ENCODE results near the gene TGM5. TPM values are rescaled to one million over a fixed set of nuclear protein-coding genes. Genes with fewer than 3 reads are reported as not detected.

TGM5 gene
- total and polyA plus RNA-seq, 2 experiments from 2014 or later: not detected

DNA sequence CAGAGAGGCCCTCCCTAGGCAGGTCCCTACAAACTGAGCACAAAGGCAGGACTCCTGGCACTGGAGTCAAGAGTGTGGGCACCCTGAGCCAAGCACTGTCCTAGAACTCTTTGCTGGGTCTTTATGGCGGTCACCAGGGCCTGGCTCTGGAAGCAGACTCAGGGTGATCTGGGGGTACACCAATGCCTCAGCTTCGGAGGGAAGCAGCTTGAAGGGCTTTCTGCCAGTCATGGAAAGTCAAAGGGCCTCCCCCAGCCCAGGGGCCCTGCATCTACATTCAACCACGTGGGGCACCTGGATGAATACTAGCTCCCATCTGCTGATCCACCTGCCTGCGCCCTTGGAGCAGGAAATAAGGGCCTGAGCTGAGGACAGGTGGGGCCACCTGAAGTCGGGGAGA, 53.3 kb downstream of the TGM5 start:
- Histone ChIP-seq H3K4me2 (no peak overlapping the region), H3K79me2 (no peaks in the 10 kb centered on the region), H3K4me3 (no peak overlapping the region), H3K9me3 (ENCODE audit: low read depth) (no peaks in the 10 kb centered on the region), H4K20me1 (ENCODE audit: insufficient read depth, poor library complexity, severe bottlenecking) (no peaks in the 10 kb centered on the region), H3K27me3 (no peaks in the 10 kb centered on the region), H3K27ac (no peak overlapping the region), H2AFZ (no peak overlapping the region), H3K4me1 (ENCODE audit: insufficient read depth) (no peaks in the 10 kb centered on the region), H3K36me3 (replicated peaks; ENCODE audit: insufficient read depth, low read depth) (no peaks in the 10 kb centered on the region), H3K9me2 (replicated peaks; ENCODE audit: insufficient read depth) (no peaks in the 10 kb centered on the region)
- no peak for TF ChIP-seq EZH2phosphoT487 (IDR thresholded peaks at IDR 0.05; ENCODE audit: low read depth, severe bottlenecking, unreplicated experiment)
- TF ChIP-seq, protein P1, sequence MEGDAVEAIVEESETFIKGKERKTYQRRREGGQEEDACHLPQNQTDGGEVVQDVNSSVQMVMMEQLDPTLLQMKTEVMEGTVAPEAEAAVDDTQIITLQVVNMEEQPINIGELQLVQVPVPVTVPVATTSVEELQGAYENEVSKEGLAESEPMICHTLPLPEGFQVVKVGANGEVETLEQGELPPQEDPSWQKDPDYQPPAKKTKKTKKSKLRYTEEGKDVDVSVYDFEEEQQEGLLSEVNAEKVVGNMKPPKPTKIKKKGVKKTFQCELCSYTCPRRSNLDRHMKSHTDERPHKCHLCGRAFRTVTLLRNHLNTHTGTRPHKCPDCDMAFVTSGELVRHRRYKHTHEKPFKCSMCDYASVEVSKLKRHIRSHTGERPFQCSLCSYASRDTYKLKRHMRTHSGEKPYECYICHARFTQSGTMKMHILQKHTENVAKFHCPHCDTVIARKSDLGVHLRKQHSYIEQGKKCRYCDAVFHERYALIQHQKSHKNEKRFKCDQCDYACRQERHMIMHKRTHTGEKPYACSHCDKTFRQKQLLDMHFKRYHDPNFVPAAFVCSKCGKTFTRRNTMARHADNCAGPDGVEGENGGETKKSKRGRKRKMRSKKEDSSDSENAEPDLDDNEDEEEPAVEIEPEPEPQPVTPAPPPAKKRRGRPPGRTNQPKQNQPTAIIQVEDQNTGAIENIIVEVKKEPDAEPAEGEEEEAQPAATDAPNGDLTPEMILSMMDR (IDR thresholded peaks at IDR 0.05; ENCODE audit: poor library complexity): no peak
- no peak for TF ChIP-seq EZH2 (IDR thresholded peaks at IDR 0.05; ENCODE audit: borderline replicate concordance)
- no peak for DNase-seq (ENCODE audit: low spot score)
- 71% methylated on average over 5 of the region's 5 CpGs for WGBS (ENCODE audit: low lambda C conversion rate, missing lambda C conversion rate)

DNA sequence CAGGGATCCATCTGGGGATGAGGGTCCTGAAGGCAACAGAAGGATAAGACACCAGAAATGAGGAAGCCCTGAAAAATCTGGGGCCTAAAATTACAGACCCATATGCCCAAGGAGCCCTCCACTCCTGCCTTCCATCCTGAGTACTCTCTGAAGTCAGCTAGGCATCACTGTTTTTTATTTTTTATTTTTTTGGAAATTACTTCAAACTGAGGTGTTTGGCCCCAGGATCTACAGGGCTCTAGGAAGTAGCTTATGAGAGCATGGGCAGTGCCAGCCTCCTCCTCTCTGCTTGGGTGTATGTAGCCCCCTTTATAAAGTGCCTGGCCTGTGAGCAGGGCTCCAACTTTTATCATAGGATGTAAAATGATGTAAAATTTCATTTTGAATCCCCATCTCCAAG, 53.8 kb downstream of the TGM5 start:
- Histone ChIP-seq H3K9me3 (ENCODE audit: low read depth) (no peaks in the 10 kb centered on the region), H3K4me3 (no peak overlapping the region), H3K27me3 (no peaks in the 10 kb centered on the region), H3K36me3 (replicated peaks; ENCODE audit: insufficient read depth, low read depth) (no peaks in the 10 kb centered on the region), H4K20me1 (ENCODE audit: insufficient read depth, poor library complexity, severe bottlenecking) (no peaks in the 10 kb centered on the region), H3K9me2 (replicated peaks; ENCODE audit: insufficient read depth) (no peaks in the 10 kb centered on the region), H3K4me2 (no peak overlapping the region), H3K4me1 (ENCODE audit: insufficient read depth) (no peaks in the 10 kb centered on the region), H3K79me2 (no peaks in the 10 kb centered on the region), H2AFZ (no peak overlapping the region), H3K27ac (no peak overlapping the region)
- DNase-seq (ENCODE audit: low spot score): no peak
- TF ChIP-seq EZH2 (IDR thresholded peaks at IDR 0.05; ENCODE audit: borderline replicate concordance) (no peak), EZH2phosphoT487 (IDR thresholded peaks at IDR 0.05; ENCODE audit: low read depth, severe bottlenecking, unreplicated experiment) (no peak)
- TF ChIP-seq, protein P1 (IDR thresholded peaks at IDR 0.05; ENCODE audit: poor library complexity): no peak

DNA sequence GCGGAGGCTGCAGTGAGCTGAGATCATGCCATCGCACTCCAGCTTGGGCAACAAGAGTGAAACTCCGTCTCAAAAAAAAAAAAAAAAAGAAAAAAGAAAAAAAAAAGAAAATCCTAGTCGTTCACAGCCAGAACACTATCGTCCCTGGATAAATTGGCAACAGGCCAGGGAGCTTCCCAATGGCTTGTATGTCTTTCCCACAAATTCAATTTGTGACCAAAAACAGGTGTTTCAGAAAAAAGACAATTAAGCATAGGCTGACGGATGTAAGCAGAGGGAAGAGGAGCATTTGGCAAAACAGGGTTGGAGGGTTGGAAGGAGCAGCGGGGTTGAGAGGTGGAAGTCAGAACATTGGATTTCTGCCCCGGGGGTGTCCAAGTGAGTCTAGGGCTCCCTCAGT, 54.4 kb downstream of the TGM5 start:
- no peak overlapping the region for H3K4me2 ChIP-seq
- no peaks in the 10 kb centered on the region for H3K79me2 ChIP-seq
- 83% methylated on average over 8 of the region's 8 CpGs for WGBS (ENCODE audit: low lambda C conversion rate, missing lambda C conversion rate)
- H3K4me1 ChIP-seq (ENCODE audit: insufficient read depth): no peaks in the 10 kb centered on the region
- H3K27ac ChIP-seq: no peak overlapping the region
- H3K27me3 ChIP-seq: no peaks in the 10 kb centered on the region
- H3K9me2 ChIP-seq (replicated peaks; ENCODE audit: insufficient read depth): no peaks in the 10 kb centered on the region
- H4K20me1 ChIP-seq (ENCODE audit: insufficient read depth, poor library complexity, severe bottlenecking): no peaks in the 10 kb centered on the region
- no peaks in the 10 kb centered on the region for H3K9me3 ChIP-seq (ENCODE audit: low read depth)
- TF ChIP-seq EZH2phosphoT487 (IDR thresholded peaks at IDR 0.05; ENCODE audit: low read depth, severe bottlenecking, unreplicated experiment): no peak
- TF ChIP-seq, protein P1 (IDR thresholded peaks at IDR 0.05; ENCODE audit: poor library complexity): no peak
- no peak for TF ChIP-seq EZH2 (IDR thresholded peaks at IDR 0.05; ENCODE audit: borderline replicate concordance)
- H3K4me3 ChIP-seq: no peak overlapping the region
- H3K36me3 ChIP-seq (replicated peaks; ENCODE audit: insufficient read depth, low read depth): no peaks in the 10 kb centered on the region
- no peak overlapping the region for H2AFZ ChIP-seq
- no peak for DNase-seq (ENCODE audit: low spot score)

DNA sequence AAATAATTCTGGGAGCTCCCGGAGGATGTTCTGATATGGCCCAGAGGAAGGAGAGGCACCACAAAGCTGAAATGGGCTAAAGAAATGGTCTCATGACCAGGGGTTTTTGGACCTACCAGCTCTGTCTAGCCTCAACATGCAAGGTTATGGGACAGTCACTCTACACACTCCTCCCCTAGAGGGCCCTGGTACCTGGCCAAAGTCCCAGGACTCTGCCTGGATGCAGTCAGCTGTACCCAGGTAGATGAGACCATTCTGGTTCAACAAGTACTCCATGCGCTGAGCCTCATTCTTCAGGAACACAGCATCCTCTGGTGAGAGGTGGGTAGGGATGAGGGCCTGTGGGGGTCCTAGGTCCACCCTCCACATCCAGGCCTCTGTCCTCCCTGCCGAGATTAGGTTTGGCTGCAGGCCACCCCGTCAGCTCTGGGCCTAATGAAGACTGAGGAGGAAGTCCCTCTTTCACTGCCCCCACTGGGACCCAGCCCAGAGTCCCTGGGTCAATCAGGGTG, 55.4 kb downstream of the TGM5 start:
- WGBS (ENCODE audit: low lambda C conversion rate, missing lambda C conversion rate): 89% methylated on average over 4 of the region's 4 CpGs
- TF ChIP-seq, protein P1 (IDR thresholded peaks at IDR 0.05; ENCODE audit: poor library complexity): no peak
- no peak for TF ChIP-seq EZH2 (IDR thresholded peaks at IDR 0.05; ENCODE audit: borderline replicate concordance)
- no peak for TF ChIP-seq EZH2phosphoT487 (IDR thresholded peaks at IDR 0.05; ENCODE audit: low read depth, severe bottlenecking, unreplicated experiment)

More for the DNA sequence above, 55.4 kb downstream of the TGM5 start:
- Histone ChIP-seq H3K4me1 (ENCODE audit: insufficient read depth) (no peaks in the 10 kb centered on the region), H3K4me3 (no peak overlapping the region), H3K9me3 (ENCODE audit: low read depth) (no peaks in the 10 kb centered on the region), H3K79me2 (no peaks in the 10 kb centered on the region), H3K27ac (no peak overlapping the region), H4K20me1 (ENCODE audit: insufficient read depth, poor library complexity, severe bottlenecking) (no peaks in the 10 kb centered on the region), H3K4me2 (no peak overlapping the region), H3K9me2 (replicated peaks; ENCODE audit: insufficient read depth) (no peaks in the 10 kb centered on the region), H3K36me3 (replicated peaks; ENCODE audit: insufficient read depth, low read depth) (no peaks in the 10 kb centered on the region), H2AFZ (no peak overlapping the region), H3K27me3 (no peaks in the 10 kb centered on the region)
- no peak for DNase-seq (ENCODE audit: low spot score)

Data from hepatocyte (in vitro differentiated cells).